HG02938 (cell line): ENCODE data around the gene TADA2B.

Experiments used
- ATAC-seq: cut with Tn5 transposase; IDR thresholded peaks from one replicate; pipeline ENCODE4 v1.9.1; 2021; ENCODE audit warnings: mild to moderate bottlenecking, moderate library complexity; ENCODE audit not compliant: unreplicated experiment

Gene TADA2B

DNA sequence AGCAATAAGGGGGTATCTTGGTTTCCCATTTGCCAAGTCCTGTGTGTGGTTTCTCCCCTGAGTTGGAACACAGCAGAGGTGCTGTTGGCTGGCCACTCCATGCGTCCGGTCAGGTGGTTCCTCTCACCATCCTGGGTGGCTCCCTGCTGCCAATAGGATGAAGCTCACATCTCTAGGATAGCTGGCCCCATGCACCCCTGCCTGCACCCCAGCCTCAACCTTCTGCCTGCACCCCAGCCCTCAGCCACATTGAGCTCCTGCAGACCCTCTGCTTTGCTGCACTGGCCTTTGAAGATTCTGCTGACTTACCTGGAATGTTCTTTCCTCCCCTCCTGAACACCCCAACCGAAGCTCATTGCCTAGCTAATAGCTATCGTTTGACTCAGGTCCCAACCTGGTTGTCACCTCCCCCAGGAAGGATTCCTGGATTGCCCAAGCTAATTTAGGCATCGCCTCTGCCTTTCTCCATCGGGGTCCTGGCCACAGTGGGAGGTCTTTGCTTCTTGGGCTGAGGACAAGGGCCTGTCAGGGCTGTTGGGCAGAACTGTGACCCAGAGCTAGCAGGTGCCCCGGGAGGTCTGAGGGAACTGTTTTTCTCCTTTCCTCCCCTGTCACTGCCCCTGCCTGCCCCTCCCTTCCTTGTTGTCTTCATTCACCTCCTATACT, 61.3 kb downstream of the TADA2B start:
- ATAC-seq: no peak

DNA sequence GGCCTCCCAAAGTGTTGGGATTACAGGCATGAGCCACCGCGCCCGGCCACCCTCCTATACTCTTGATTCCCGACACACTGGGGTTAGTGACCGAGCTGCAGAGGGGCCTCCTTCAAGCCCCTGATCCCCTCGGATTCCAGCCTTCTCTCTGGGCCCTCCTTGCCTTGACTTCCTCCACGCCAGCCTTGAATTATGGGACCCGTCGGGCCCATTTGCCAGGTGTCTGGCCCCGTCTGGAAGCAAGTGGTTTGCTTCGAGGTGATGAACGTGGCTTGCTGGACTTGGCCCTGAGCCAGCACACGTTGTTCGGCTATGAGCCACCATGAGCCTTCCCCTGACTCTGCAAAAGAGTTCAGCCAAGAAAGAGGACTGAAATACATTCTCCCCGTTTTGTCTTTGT, 62.1 kb downstream of the TADA2B start:
- no peak for ATAC-seq

DNA sequence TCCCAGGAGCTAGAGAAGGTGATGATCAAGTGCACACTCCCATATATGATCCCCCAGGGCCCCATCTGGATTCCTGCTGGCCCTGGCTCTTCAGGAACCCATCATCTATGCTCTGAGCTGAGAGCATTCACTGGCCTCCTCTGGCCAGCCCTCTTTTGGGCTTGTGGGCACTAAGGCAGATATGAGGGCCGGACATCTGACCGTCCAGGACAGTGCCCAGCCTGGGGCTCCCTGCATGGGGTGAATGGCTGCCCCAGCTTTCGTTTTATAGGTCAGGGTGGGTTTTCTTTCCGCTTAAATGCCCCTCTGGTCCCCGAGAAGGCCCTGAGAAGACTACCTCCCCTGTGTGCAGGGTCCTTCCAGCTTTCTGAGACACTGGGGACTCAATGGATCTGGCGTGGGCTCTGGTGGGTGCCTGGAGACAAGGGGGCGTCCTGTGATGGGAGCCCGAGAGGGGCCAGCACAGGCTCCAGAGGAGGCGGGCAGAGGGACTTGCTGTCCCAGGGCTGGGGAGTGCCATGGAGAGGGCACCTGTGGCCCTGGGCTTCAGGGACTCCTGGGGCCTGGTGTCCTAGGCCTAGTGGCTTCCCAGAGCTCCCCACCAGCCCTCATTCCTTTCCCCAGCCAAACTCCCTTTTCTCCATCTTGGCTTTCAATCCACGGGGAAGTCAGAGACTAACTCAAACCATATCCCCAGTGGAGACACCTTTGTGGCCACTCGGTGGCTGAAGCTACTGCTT, 64.2 kb downstream of the TADA2B start:
- ATAC-seq: no peak
